HG03045 (cell line): ENCODE results near the gene TPPP3.

ENCODE experiments used
- ATAC-seq: cut with Tn5 transposase; IDR thresholded peaks from one replicate; pipeline ENCODE4 v1.9.1; 2021; ENCODE audit warnings: mild to moderate bottlenecking, moderate library complexity; ENCODE audit not compliant: unreplicated experiment

TPPP3 gene

DNA sequence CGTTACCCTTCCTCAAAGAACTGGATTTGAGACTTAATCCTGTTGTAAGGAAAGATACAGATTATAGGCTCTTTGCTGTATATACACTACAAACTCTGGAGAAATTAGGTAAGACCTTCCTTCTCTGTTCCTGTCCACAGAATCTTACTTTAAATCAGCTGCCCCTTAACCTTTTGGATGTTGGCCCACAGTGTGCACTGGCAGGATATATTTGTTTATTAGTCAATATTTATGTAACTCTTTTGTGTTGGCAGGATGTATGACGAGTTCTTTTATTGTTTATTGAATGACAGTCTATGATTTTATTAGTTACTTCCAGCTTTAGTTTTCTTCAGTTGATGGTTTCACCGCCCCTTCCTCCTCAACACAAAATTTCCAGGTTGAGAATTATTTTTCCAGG, 47.0 kb downstream of the TPPP3 start:
- no peak for ATAC-seq

DNA sequence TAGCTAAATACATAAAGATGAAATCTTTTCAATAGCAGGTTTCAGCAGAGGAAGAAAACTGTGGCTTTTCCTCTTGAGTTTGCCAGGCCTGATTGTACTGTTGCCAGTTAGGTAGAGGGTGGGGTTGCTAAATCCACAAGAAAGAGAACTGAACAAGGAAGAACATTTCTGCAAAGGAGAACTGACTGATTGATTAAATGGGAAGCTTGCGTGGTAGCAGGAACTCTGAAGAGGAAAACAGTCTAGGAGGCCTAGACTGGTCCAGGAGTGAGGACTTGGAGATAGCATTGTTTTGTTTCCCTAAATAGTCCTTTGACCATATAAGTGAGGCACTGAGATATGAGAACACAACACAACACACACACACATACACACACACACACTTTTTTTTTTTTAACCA, 47.9 kb downstream of the TPPP3 start:
- ATAC-seq: no peak

DNA sequence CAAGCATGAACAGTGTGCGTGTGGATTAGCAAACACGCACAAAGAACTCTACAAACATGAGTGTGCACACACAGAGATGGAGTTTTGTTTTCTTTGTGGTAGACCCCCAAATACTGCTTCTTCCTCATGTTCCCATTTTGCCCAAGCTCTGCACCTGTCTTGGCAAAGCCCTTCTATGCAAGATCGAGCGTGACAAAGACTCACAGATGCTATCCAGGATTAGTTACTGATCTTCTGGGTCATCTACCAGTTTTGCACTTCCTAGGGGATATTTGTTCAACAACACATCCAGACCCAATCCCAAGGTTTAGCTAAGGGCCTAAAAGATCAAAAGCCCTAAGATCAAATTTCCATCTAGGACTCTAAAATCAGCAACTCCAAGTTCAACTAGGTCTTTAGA, 50.7 kb downstream of the TPPP3 start:
- no peak for ATAC-seq

DNA sequence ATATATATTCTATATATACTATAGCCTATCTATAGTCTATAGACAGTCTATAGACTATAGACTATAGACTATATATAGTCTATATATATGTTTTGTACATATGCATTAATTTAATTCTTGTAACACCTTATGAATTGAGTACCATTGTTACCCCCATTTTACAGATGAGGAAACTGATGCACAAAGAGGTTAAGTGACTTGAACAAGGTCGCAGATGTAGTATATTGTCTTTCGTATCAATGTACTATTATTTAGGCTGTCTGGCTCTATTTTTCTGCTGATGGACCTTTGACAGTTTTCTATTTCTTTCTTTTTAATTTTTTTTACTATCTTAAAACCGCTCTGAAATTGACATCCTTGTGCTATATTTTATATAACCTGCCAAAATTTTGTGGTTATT, 52.0 kb downstream of the TPPP3 start:
- ATAC-seq: no peak
